Mesenchymal stem cell (in vitro differentiated cells and primary cell): ENCODE results near the gene DIS3L2.

ENCODE experiments used
- DNase-seq: peaks from one replicate; pipeline ENCODE4 v3.0.0-alpha.2; 2013
- H2AFZ ChIP-seq: one replicate; pipeline ENCODE4 v1.6.1; 2013; ENCODE audit warnings: low read depth, mild to moderate bottlenecking, control low read depth, inconsistent platforms, low read length, moderate library complexity
- H2AK5ac ChIP-seq: 2 replicates; pipeline ENCODE4 v1.6.1; 2013; ENCODE audit warnings: low read length, moderate library complexity, mild to moderate bottlenecking, inconsistent platforms; ENCODE audit not compliant: severe bottlenecking
- H2BK120ac ChIP-seq: one replicate; pipeline ENCODE4 v1.6.1; 2013; ENCODE audit warnings: low read depth, mild to moderate bottlenecking, inconsistent platforms, low read length, moderate library complexity
- H2BK12ac ChIP-seq, 2 experiments: one replicate each; pipeline ENCODE4 v1.6.1; 2013; ENCODE audit warnings: inconsistent platforms in 2 of 2, low read length in 2 of 2, mild to moderate bottlenecking in 2 of 2, moderate library complexity in 2 of 2, control low read depth in 1 of 2
- H2BK15ac ChIP-seq: one replicate; pipeline ENCODE4 v1.6.1; 2013; ENCODE audit warnings: mild to moderate bottlenecking, low read depth, inconsistent platforms; ENCODE audit not compliant: poor library complexity, severe bottlenecking
- H2BK5ac ChIP-seq: 2 replicates; pipeline ENCODE4 v1.6.1; 2013; ENCODE audit warnings: low read depth, mild to moderate bottlenecking, low read length, control low read depth, inconsistent platforms; ENCODE audit not compliant: poor library complexity, severe bottlenecking
- H3K14ac ChIP-seq, 2 experiments: one replicate each; pipeline ENCODE4 v1.6.1; 2013; ENCODE audit warnings: inconsistent platforms in 2 of 2, low read length in 2 of 2, control low read depth in 1 of 2, mild to moderate bottlenecking in 1 of 2, moderate library complexity in 1 of 2
- H3K18ac ChIP-seq, 2 experiments: one replicate each; pipeline ENCODE4 v1.6.1; 2013; ENCODE audit warnings: inconsistent platforms in 2 of 2, low read length in 2 of 2, control low read depth in 1 of 2, low read depth in 1 of 2, mild to moderate bottlenecking in 1 of 2
- H3K23ac ChIP-seq, 2 experiments: one replicate each; pipeline ENCODE4 v1.6.1; 2013; ENCODE audit warnings: inconsistent platforms in 2 of 2, low read length in 2 of 2, mild to moderate bottlenecking in 2 of 2, moderate library complexity in 2 of 2, control low read depth in 1 of 2
- H3K27ac ChIP-seq: 2 replicates; pipeline ENCODE4 v1.5.1; 2013; ENCODE audit warnings: mild to moderate bottlenecking, moderate library complexity, low read length, control low read depth, inconsistent platforms; ENCODE audit not compliant: poor library complexity, severe bottlenecking
- H3K27me3 ChIP-seq, 2 experiments: 2 replicates each; pipeline versions ENCODE4 v1.6.1 to v1.7.0; 2013; ENCODE audit warnings: low read length in 2 of 2, mild to moderate bottlenecking in 2 of 2, moderate library complexity in 2 of 2, control low read depth in 1 of 2, inconsistent platforms in 1 of 2; ENCODE audit not compliant: control insufficient read depth in 1 of 2, insufficient read depth in 1 of 2
- H3K36me3 ChIP-seq, 2 experiments: 2 replicates each; pipeline versions ENCODE4 v1.6.1 to v1.7.0; 2013; ENCODE audit warnings: low read length in 2 of 2, control low read depth in 1 of 2, inconsistent platforms in 1 of 2, low read depth in 1 of 2, mild to moderate bottlenecking in 1 of 2; ENCODE audit not compliant: insufficient read depth in 2 of 2, control insufficient read depth in 1 of 2
- H3K4ac ChIP-seq, 2 experiments: one replicate each; pipeline ENCODE4 v1.6.1; 2013; ENCODE audit warnings: inconsistent platforms in 2 of 2, low read length in 2 of 2, mild to moderate bottlenecking in 2 of 2, moderate library complexity in 2 of 2, control low read depth in 1 of 2, low read depth in 1 of 2
- H3K4me1 ChIP-seq: 2 replicates; pipeline ENCODE4 v1.6.1; 2013; ENCODE audit warnings: low read depth, low read length, control low read depth; ENCODE audit not compliant: control insufficient read depth, insufficient read depth
- H3K4me2 ChIP-seq: 2 replicates; pipeline ENCODE4 v1.6.1; 2013; ENCODE audit warnings: low read length, mild to moderate bottlenecking, inconsistent platforms; ENCODE audit not compliant: poor library complexity, severe bottlenecking
- H3K4me3 ChIP-seq, 2 experiments: 2 replicates each; pipeline versions ENCODE4 v1.5.1 to v1.7.0; 2013; ENCODE audit warnings: low read length in 2 of 2, mild to moderate bottlenecking in 2 of 2, control low read depth in 1 of 2, low read depth in 1 of 2; ENCODE audit not compliant: insufficient read depth in 1 of 2
- H3K79me1 ChIP-seq: replicated peaks from 2 replicates; pipeline ENCODE4 v1.6.1; 2013; ENCODE audit warnings: mild to moderate bottlenecking, control low read depth, low read length, inconsistent platforms; ENCODE audit not compliant: poor library complexity, severe bottlenecking
- H3K9ac ChIP-seq: 2 replicates; pipeline ENCODE4 v1.7.0; 2013; ENCODE audit warnings: mild to moderate bottlenecking, low read length, moderate library complexity
- H3K9me3 ChIP-seq: 2 replicates; pipeline ENCODE4 v1.7.0; 2013; ENCODE audit warnings: mild to moderate bottlenecking, low read length; ENCODE audit not compliant: control insufficient read depth
- H4K8ac ChIP-seq: one replicate; pipeline ENCODE4 v1.6.1; 2013; ENCODE audit warnings: inconsistent platforms, mild to moderate bottlenecking, low read length, moderate library complexity
- H4K91ac ChIP-seq: one replicate; pipeline ENCODE4 v1.6.1; 2013; ENCODE audit warnings: mild to moderate bottlenecking, low read length, inconsistent platforms
- WGBS: methylation state at CpG from one replicate; pipeline ENCODE4 v1.1.7; 2013; ENCODE audit warnings: mixed read lengths; 5-methylcytosine and 5-hydroxymethylcytosine counted together

The DIS3L2 gene

GRCh38 chr2:232006253-232006652 is 44.7 kb downstream of the DIS3L2 start:
- DNase-seq, result no peak
- Histone ChIP-seq H2AK5ac (no peak overlapping the region), H3K4ac (no peak overlapping the region), H3K18ac (no peak overlapping the region), H2BK15ac (no peak overlapping the region), H3K9me3 (no peaks in the 10 kb centered on the region), H3K27ac (no peak overlapping the region), H2AFZ (no peak overlapping the region), H3K4me2 (no peak overlapping the region), H3K79me1 (peaks cover 33% of the 10 kb centered on the region), H3K4me1 (peaks cover 2% of the 10 kb centered on the region), H4K8ac (no peak overlapping the region), H3K9ac (no peak overlapping the region), H2BK12ac (no peak overlapping the region), H3K36me3 (no peaks in the 10 kb centered on the region), H3K23ac (no peak overlapping the region), H2BK5ac (no peak overlapping the region), H3K14ac (no peak overlapping the region), H3K27me3 (no peaks in the 10 kb centered on the region), H3K4me3 (no peak overlapping the region), H4K91ac (no peak overlapping the region), H2BK120ac (no peak overlapping the region)
- 96% methylated on average over 3 of the region's 3 CpGs for WGBS

- H2AFZ ChIP-seq, result no peak overlapping the region
- H3K4me2 ChIP-seq, result no peak overlapping the region
- no peak overlapping the region for H3K14ac ChIP-seq
- no peak overlapping the region for H3K4ac ChIP-seq
- peak; percentile 18 for DNase-seq
- no peak overlapping the region for H2BK15ac ChIP-seq
- no peak overlapping the region for H2BK12ac ChIP-seq
- H3K9me3 ChIP-seq, result no peaks in the 10 kb centered on the region
- no peak overlapping the region for H2BK5ac ChIP-seq
- H3K36me3 ChIP-seq, result no peaks in the 10 kb centered on the region
- H4K8ac ChIP-seq, result no peak overlapping the region
- H3K18ac ChIP-seq, result no peak overlapping the region
- no peak overlapping the region for H3K23ac ChIP-seq
- no peak overlapping the region for H3K4me3 ChIP-seq
- H4K91ac ChIP-seq, result no peak overlapping the region
- H3K27ac ChIP-seq, result peak overlapping the region; percentile 28
- H3K4me1 ChIP-seq, result peaks cover 2% of the 10 kb centered on the region
- WGBS, result 71% methylated on average over 3 of the region's 4 CpGs
- no peak overlapping the region for H3K9ac ChIP-seq
- peaks cover 32% of the 10 kb centered on the region for H3K79me1 ChIP-seq
- no peaks in the 10 kb centered on the region for H3K27me3 ChIP-seq
- no peak overlapping the region for H2AK5ac ChIP-seq
- H2BK120ac ChIP-seq, result no peak overlapping the region
Observed at GRCh38 chr2:232008907-232009638, 47.6 kb downstream of the DIS3L2 start.

DNA sequence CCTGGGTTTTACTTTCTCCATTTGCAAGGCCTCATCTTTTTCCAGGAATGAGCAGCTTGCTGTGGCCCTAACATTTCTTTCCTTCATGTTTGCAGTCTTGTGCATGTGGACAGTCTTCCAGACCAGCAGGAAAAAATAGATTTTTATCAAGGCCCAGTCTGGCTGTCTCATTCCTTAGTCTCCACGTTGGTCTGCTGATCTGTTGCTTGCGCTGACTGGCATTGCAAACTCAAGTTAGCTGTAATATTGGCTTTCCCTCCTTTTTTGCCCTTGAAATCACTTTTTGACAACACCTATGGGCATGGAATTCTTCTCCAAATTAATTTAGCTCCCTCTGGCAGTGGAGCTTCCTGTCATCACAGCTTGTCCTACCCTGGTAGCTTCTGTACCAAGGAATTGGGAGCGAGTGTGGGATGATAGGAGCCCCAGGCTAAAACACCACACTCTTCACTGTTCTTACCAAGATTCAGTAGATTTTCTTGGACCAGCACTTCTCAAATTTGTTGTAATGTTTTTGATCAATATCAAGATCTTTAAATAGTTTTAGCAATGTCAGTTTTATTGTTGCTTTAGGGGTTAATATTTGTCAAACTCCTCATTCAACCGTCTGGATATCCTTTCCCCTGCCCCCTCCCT is 48.2 kb downstream of the DIS3L2 start:
- H4K91ac ChIP-seq, result no peak overlapping the region
- H3K23ac ChIP-seq, result no peak overlapping the region
- DNase-seq, result no peak
- no peak overlapping the region for H3K4me3 ChIP-seq
- no peak overlapping the region for H2BK15ac ChIP-seq
- no peak overlapping the region for H2AK5ac ChIP-seq
- no peak overlapping the region for H2BK120ac ChIP-seq
- no peak overlapping the region for H3K18ac ChIP-seq
- no peak overlapping the region for H2BK5ac ChIP-seq
- H3K36me3 ChIP-seq, result no peaks in the 10 kb centered on the region
- H2AFZ ChIP-seq, result no peak overlapping the region
- H3K4me2 ChIP-seq, result no peak overlapping the region
- H3K4ac ChIP-seq, result no peak overlapping the region
- H2BK12ac ChIP-seq, result no peak overlapping the region
- H3K14ac ChIP-seq, result no peak overlapping the region
- H3K9ac ChIP-seq, result no peak overlapping the region
- H3K4me1 ChIP-seq, result peaks cover 5% of the 10 kb centered on the region
- no peak overlapping the region for H3K27ac ChIP-seq
- H4K8ac ChIP-seq, result no peak overlapping the region
- 84% methylated on average over 3 of the region's 4 CpGs for WGBS
- no peaks in the 10 kb centered on the region for H3K27me3 ChIP-seq
- H3K79me1 ChIP-seq, result peaks cover 34% of the 10 kb centered on the region
- no peaks in the 10 kb centered on the region for H3K9me3 ChIP-seq

- H3K27me3 ChIP-seq, result no peaks in the 10 kb centered on the region
- no peak overlapping the region for H3K18ac ChIP-seq
- H4K91ac ChIP-seq, result no peak overlapping the region
- H3K9me3 ChIP-seq, result no peaks in the 10 kb centered on the region
- H3K4me2 ChIP-seq, result no peak overlapping the region
- H3K23ac ChIP-seq, result no peak overlapping the region
- no peak overlapping the region for H2BK120ac ChIP-seq
- peaks cover 31% of the 10 kb centered on the region for H3K79me1 ChIP-seq
- H2AK5ac ChIP-seq, result no peak overlapping the region
- H2BK12ac ChIP-seq, result no peak overlapping the region
- H3K36me3 ChIP-seq, result peaks cover 0 to 18% of the 10 kb centered on the region in 2 experiments
- H4K8ac ChIP-seq, result no peak overlapping the region
- no peak overlapping the region for H3K4ac ChIP-seq
- H3K27ac ChIP-seq, result peak overlapping the region; percentile 71
- H2BK5ac ChIP-seq, result no peak overlapping the region
- no peak overlapping the region for H3K14ac ChIP-seq
- peaks cover 5% of the 10 kb centered on the region for H3K4me1 ChIP-seq
- H3K9ac ChIP-seq, result no peak overlapping the region
- 7% methylated on average over 3 of the region's 3 CpGs for WGBS
- no peak overlapping the region for H2AFZ ChIP-seq
- peak; percentile 85 for DNase-seq
- no peak overlapping the region for H2BK15ac ChIP-seq
- no peak overlapping the region for H3K4me3 ChIP-seq
Observed at GRCh38 chr2:232013701-232014353, 52.3 kb downstream of the DIS3L2 start.
